HG03280 (cell line): ENCODE data around the gene SLC25A22.

Experiments used
- ATAC-seq: cut with Tn5 transposase; IDR thresholded peaks from one replicate; pipeline ENCODE4 v1.9.1; 2021; ENCODE audit warnings: mild to moderate bottlenecking, moderate library complexity; ENCODE audit not compliant: unreplicated experiment

SLC25A22 gene

DNA sequence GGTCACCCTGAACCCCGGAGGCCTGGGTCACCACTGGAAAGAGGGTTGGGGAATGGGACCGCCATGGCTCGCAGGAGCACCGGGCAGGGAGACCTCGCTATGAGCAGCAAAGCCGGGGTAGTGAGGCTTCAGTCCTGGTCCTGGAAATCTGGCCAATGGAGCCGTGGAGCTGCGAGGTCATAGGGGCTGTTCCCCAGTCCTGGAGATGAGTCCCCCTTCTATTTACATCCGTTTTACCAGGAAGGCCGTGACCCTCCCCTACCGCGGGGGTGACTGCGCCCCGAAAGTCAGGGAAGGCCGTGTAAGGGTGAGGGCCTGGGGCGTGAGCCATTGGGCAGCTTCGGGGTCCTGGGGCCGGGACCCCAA, 6.5 kb upstream of the SLC25A22 start:
- no peak for ATAC-seq

DNA sequence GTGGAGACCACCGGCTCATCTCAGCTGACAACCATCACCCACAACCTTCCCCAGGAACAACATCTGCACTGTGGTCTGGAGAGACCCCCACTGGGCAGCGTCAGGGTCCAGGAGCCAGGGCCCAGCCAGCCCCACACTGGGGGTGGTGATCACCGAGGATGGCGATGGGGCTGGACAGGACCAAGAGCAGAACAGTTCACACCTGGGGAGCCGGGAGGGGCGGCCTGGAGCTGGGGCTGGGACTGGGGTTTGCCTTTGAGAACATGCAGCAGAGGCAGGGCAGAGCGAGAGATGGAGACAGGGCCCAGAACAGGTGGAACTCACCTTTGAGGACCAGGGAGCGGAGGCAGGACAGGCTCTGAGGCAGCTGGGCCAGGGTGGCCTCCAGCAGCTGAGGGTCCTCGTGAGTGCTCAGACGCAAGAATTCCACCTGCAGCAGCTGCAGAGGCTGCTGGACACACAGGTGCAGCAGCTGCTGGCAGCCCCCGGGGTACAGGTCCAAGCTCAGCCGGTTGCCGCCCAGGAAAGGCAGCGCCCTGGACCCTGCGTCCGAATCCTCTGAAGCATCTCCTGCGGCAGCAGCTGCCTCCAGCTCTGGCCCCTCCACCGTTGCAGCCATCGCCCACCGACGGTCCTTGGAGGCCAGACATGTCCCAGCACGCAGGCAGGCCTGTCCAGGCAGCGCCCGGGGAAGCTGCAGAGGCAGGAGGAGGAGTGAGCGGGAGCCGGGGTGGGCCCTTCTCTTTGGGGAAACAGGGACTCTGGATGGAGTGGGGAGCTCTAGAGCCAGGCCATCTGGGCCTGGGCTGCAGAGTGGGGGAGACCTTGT, 5.9 kb upstream of the SLC25A22 start:
- no peak for ATAC-seq

DNA sequence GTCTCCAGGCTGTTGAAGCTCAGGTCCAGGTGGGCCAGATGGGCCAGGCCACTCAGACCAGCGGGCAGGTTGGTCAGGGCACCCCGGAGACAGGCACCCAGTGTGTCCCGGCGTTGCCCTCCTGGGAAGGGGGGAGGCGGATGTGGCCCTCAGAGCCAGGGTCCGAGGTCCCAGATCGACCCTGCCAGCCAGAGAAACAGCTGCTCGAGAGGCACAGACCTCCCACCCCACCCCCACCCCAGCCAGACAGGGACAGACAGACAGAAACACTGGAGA, 5.3 kb upstream of the SLC25A22 start:
- no peak for ATAC-seq

DNA sequence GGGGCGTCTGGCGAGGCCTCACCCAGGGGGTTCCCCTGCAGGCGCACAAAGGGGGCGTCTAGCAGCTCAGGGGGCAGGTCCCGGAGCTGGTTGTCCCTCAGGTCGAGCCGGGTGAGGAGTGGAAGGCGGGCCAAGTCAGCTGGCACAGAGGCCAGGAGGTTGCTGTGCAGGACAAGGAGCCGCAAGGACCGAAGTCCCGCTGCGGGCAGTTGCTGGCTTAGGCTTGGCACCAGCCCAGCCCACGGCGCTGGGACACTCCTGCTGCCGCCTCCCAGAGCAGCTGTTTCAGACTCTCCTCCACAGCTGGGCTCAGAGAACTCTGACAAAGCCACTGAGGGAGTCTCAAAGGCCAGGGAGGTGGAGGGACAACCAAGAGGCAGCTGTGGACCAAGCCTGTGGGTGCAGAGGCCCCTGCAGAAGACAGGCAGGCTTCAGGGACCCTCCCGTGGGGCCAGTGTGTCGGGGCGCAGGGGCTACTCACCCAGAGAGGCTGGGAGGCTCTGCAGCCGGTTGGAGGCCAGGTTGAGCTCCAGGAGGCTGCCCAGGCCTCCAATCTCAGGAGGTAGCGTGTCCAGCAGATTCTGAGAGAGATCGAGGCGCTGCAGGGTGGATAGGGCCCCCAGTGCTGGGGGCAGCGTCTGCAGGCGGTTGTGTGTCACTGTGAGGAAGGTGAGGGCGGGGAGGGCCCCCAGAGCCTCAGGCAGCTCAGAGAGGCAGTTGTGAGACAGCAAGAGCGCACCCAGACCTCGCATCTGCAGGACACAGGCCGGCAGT, 4.8 kb upstream of the SLC25A22 start:
- no peak for ATAC-seq

- ATAC-seq = no peak
These were observed 4.0 kb upstream of the SLC25A22 start for GRCh38 chr11:802018-802617.

DNA sequence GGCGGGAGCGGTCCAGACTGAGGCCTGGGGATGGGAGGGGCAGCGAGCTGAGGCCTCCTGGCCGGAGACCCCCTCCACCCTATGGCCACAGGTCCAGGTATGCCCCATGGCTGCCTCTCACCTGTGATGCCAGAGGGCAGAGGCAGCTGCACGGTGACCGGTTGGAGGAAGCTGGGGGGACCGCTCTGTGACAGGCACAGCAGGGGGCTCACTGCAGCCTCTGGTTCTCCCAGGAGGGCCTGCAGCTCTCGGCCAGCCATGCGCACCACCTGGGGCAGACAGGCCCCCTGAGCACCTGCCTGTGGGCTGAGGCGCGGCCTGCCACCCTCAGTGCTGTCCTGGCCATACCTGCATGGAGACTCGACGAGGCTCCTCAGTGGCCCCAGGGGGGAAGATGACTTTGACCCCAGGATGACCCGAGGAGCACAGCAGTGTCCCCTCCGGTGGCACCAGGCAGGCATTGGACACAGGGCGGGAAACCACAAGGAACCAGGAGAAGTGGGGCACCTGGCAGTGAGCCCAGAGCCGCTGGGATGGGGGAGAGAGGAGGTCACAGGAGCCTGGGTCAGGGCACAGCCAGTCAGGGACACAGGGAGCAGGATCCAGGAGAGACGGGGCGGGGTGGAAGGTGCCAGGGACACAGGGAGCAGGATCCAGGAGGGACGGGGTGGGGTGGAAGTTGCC, 3.2 kb upstream of the SLC25A22 start:
- no peak for ATAC-seq

DNA sequence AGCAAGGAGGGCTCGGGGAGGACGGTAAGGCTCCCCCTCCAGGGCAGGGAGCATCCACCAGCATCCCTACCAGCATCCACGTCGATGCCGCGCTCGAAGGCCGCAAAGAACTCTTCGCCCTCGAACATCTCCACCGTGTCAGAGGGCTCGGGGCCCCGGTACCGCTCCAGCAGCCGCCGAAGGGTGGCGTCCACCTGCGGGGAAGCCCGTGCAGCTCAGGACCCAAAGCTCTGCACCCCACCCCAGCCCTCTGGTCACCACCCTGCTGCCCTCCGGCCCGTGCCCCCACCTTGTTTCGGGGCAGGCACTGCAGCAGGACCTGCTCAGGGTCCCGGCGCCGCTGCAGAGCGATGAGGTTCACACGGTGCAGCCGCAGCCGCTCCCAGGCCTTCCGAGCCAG, 2.4 kb upstream of the SLC25A22 start:
- ATAC-seq = no peak

GRCh38 chr11:799641-800316, 1.7 kb upstream of the SLC25A22 start:
- ATAC-seq = no peak

DNA sequence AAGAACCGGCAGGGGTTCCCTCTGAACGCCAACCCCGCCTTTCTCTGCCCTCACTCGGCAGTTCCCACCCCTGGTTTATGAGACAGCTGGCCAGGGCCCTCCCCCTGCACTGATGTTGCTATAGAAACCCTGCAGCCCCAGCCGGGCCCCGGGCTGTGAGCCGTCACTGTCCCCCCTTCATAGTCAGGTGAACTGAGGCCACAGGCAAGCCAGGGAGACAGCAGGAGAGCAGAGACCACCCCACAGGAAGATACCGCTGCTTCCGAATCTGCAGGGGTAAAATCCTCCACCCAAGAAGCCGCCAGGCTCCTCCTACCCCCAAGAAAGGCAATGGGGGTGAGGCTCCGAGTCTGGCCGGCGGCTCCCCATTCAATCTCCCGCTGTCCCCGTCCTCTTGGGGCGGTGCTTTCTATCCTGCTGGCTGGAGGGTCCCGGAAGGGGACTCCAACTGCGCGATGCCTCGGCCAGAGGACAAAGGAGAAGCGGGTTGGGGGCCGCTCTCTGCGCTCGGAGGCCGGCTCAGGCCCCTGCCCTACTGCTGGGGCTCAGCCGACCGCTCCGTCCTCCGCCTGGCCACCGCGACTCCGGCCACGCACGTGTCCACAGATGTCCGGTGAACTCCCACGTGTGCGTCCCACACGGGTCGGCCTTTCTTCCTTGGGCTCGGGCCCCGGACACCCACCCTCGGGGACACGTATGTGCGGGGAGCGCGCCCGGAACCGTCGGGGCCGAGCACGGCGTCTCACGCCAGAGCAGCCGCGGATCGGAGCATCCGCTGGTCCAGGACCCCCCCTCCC, 587 bp downstream of the SLC25A22 start:
- peak; percentile 39 for ATAC-seq

DNA sequence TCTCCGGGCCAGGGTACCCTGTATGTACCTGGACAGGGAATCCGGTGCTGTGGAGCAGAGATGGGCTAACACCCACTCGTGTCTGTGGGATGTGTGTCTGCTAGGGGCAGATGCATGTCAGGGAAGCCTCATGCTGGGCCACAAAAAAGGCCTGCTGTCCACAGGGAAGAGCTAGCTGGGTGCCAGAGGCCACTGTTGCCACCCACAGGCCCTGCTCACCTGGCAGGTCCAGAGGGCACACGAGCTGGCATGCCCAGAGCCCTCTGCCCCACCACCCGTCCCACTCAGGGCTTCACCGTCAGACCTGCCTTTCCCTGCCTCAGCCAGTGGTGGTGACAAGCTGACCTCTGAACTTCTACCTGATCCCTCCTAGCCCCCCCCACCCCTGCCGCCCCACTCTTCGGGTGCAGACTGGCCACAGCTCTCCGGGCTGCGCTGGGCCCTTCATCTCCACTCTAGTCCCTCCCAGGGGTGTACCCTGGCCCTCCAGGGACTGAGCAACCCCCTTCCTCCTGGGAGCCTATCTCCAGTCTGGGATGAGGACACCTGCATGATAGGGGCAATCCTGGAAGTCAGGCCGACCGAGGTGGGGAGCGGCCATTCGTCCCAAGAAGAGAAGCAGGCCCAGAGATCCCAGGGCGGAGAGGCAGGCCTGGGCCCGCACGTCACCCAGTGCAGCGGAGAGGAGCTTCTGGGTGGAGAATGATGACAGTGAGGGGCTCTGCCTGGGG, 1.4 kb downstream of the SLC25A22 start:
- ATAC-seq = no peak

DNA sequence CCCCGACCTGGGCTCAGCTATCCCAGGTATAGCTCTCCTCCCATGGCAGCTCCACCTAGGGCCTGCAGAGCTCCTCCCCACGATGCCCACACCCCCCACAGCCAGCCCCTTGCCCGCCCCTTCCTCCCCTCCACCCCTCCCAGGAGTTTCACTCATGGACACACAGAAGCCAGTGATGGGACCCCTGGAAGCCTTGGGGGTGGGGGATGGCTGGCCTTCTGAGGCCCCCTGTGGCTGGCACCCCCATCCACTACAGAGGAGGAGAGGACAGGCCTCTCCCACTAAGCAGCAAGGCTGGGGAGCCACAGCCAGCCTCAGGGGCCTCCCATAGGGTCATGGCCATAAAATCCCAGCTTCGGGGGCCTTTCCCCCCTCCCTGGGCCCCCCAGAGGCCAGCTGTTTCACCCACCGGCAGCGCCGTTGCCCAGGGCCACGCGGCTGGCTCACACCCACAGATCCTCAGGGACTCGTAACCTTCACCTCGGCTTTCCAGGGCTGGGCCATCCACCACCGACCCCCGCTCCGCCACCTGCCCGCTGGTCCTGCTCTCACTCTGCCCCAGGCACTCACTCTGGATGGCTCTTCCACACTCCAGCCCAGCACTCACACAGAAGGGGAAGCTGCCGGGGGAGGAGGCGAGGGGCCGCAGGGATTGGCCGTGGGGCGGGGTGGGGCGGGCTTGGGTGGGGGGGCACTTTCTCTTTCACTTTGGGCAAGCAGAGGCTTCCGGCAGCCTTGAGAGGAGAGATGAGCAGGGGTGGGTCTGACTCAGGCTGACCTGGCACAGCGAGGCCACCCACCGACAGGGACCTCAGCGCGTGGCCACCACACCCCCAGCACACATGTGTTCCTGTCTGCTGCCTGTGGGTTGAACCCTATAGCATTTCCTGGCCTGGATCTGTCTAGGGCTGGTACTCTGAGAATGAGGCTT, 2.2 kb downstream of the SLC25A22 start:
- ATAC-seq = peak; percentile 24

GRCh38 chr11:794766-795633, 3.1 kb downstream of the SLC25A22 start:
- ATAC-seq = no peak

GRCh38 chr11:794013-794765, 3.9 kb downstream of the SLC25A22 start:
- no peak for ATAC-seq

DNA sequence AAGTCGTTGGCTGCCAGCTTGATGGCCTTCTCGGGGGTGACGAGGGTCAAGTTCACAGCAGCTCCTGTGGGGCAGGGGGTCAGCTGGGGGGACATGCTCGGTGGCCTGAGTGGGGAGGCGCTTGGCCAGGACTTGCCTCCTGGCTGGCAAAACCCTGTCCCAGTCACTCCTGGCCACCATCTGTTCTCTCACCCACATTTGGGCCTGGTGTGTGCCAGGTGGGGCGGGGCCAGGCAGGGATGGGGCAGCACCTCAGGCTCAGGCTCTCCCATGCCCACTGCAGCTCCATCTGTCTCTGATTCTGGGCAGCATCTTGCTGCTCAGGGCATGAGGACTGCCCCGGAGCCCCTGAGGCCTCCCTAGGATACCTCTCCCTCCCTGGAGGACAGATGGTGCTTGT, 4.5 kb downstream of the SLC25A22 start:
- ATAC-seq = no peak

GRCh38 chr11:792873-793272, 5.2 kb downstream of the SLC25A22 start:
- no peak for ATAC-seq

- no peak for ATAC-seq
These were observed 5.6 kb downstream of the SLC25A22 start for GRCh38 chr11:792535-792821.
